H1 (cell line): Measurements from ENCODE around the gene GRIFIN. TPM values are rescaled to one million over a fixed set of nuclear protein-coding genes. Genes with fewer than 3 reads are reported as not detected.

ENCODE experiments used
- CTCF ChIA-PET: fragments of 300-600 bp; sonication (Branson Sonifier 250); formaldehyde crosslinking; loops from one replicate; lab custom pipeline; 2021; ENCODE audit not compliant: partially characterized antibody; lab: Charles Lee
- POLR2A ChIA-PET: fragments of 300-600 bp; sonication (Branson Sonifier 250); formaldehyde crosslinking; loops from one replicate; lab custom pipeline; 2021; ENCODE audit warnings: inconsistent platforms; ENCODE audit not compliant: partially characterized antibody; lab: Charles Lee
- DNase-seq, 2 experiments: peaks; one replicate each; pipeline versions ENCODE4 v3.0.0 to v3.0.0-alpha.2; 2010 to 2022; ENCODE audit warnings: low spot score in 2 of 2, low read depth in 1 of 2, mixed read lengths in 1 of 2
- FAIRE-seq: peaks from 2 replicates; lab custom pipeline; 2011; peaks lifted over from hg19 to GRCh38; lab: Jason Lieb, UNC
- H2AFZ ChIP-seq: 2 replicates; pipeline ENCODE4 v1.8.1; 2012; ENCODE audit warnings: low read length, inconsistent platforms
- H2AK5ac ChIP-seq: 2 replicates; pipeline ENCODE4 v1.6.1; 2013; ENCODE audit warnings: low read depth, low read length
- H2BK120ac ChIP-seq: replicated peaks from 2 replicates; pipeline ENCODE3; 2013; ENCODE audit warnings: low read depth, low read length, inconsistent platforms
- H2BK12ac ChIP-seq: 2 replicates; pipeline ENCODE4 v1.6.1; 2013; ENCODE audit warnings: low read depth, low read length
- H2BK15ac ChIP-seq: 2 replicates; pipeline ENCODE4 v1.6.1; 2013; ENCODE audit warnings: low read length
- H2BK20ac ChIP-seq: 2 replicates; pipeline ENCODE4 v1.6.1; 2013; ENCODE audit warnings: low read length
- H2BK5ac ChIP-seq: 2 replicates; pipeline ENCODE4 v1.6.1; 2013; ENCODE audit warnings: low read depth, low read length
- H3K14ac ChIP-seq: 2 replicates; pipeline ENCODE4 v1.6.1; 2013; ENCODE audit warnings: inconsistent platforms; ENCODE audit not compliant: insufficient read length
- H3K18ac ChIP-seq: 2 replicates; pipeline ENCODE4 v1.6.1; 2013; ENCODE audit warnings: low read length; ENCODE audit errors: extremely low read depth
- H3K23ac ChIP-seq: 2 replicates; pipeline ENCODE4 v1.6.1; 2013; ENCODE audit warnings: inconsistent platforms; ENCODE audit not compliant: insufficient read length
- H3K23me2 ChIP-seq: 2 replicates; pipeline ENCODE4 v1.6.1; 2013; ENCODE audit warnings: low read depth, low read length
- H3K27ac ChIP-seq: 2 replicates; pipeline ENCODE4 v1.6.1; 2011; ENCODE audit warnings: low read depth, low read length, inconsistent platforms
- H3K27me3 ChIP-seq, 4 experiments: replicated peaks in 1 of 4; 1 replicate in 1 of 4; 2 replicates in 3 of 4; pipeline versions ENCODE4 v1.6.1 to v1.8.1; 2011 to 2013; ENCODE audit warnings: low read length in 3 of 4, mild to moderate bottlenecking in 3 of 4, inconsistent platforms in 2 of 4, mixed read lengths in 2 of 4, moderate library complexity in 1 of 4; ENCODE audit not compliant: control insufficient read depth in 3 of 4, insufficient read depth in 3 of 4; ENCODE audit errors: extremely low read depth in 1 of 4
- H3K36me3 ChIP-seq, 4 experiments: 2 replicates each; pipeline versions ENCODE4 v1.6.1 to v1.8.1; 2011 to 2013; ENCODE audit warnings: mild to moderate bottlenecking in 4 of 4, low read length in 3 of 4, moderate library complexity in 2 of 4, control low read depth in 1 of 4, inconsistent platforms in 1 of 4; ENCODE audit not compliant: insufficient read depth in 4 of 4, control insufficient read depth in 2 of 4
- H3K4ac ChIP-seq: replicated peaks from 2 replicates; pipeline ENCODE3; 2013; ENCODE audit warnings: low read length, low read depth, mixed read lengths, inconsistent platforms; ENCODE audit not compliant: insufficient read length
- H3K4me1 ChIP-seq, 4 experiments: replicated peaks in 1 of 4; 1 replicate in 1 of 4; 2 replicates in 3 of 4; pipeline versions ENCODE4 v1.6.1 to v1.8.1; 2011 to 2013; ENCODE audit warnings: low read length in 3 of 4, inconsistent platforms in 2 of 4, mixed read lengths in 1 of 4; ENCODE audit not compliant: insufficient read depth in 4 of 4, control insufficient read depth in 3 of 4
- H3K4me2 ChIP-seq, 2 experiments: 2 replicates each; pipeline versions ENCODE4 v1.6.1 to v1.8.1; 2011 to 2013; ENCODE audit warnings: low read depth in 2 of 2, low read length in 2 of 2, control low read depth in 1 of 2, inconsistent platforms in 1 of 2, mild to moderate bottlenecking in 1 of 2; ENCODE audit not compliant: insufficient read depth in 1 of 2
- H3K4me3 ChIP-seq, 4 experiments: fragments of 200-600, 300-600 bp in 1 of 4; sonication (generic), shearing (Covaris generic), sonication (Bioruptor Twin) in 1 of 4; 2 replicates each; pipeline versions ENCODE4 v1.5.1 to v1.8.1; 2011 to 2016; ENCODE audit warnings: low read length in 4 of 4, low read depth in 3 of 4, control low read depth in 2 of 4, inconsistent platforms in 2 of 4, mild to moderate bottlenecking in 2 of 4, mixed read lengths in 1 of 4, moderate library complexity in 1 of 4; ENCODE audit not compliant: insufficient read depth in 2 of 4; ENCODE audit errors: extremely low read depth in 1 of 4
- H3K56ac ChIP-seq: replicated peaks from 2 replicates; pipeline ENCODE3; 2013; ENCODE audit warnings: low read depth, mild to moderate bottlenecking, mixed read lengths, low read length, inconsistent platforms; ENCODE audit not compliant: insufficient read length
- H3K79me1 ChIP-seq: 2 replicates; pipeline ENCODE4 v1.6.1; 2013; ENCODE audit warnings: low read depth, low read length, control low read depth
- H3K79me2 ChIP-seq, 2 experiments: 2 replicates each; pipeline versions ENCODE4 v1.6.1 to v1.8.1; 2012 to 2013; ENCODE audit warnings: low read length in 2 of 2, mild to moderate bottlenecking in 2 of 2, inconsistent platforms in 1 of 2; ENCODE audit not compliant: insufficient read depth in 2 of 2, control insufficient read depth in 1 of 2
- H3K9ac ChIP-seq, 4 experiments: replicated peaks in 1 of 4; 1 replicate in 1 of 4; 2 replicates in 3 of 4; pipeline versions ENCODE4 v1.6.1 to v1.8.1; 2011 to 2013; ENCODE audit warnings: low read depth in 3 of 4, low read length in 3 of 4, control low read depth in 2 of 4, mild to moderate bottlenecking in 2 of 4, moderate library complexity in 2 of 4, inconsistent platforms in 1 of 4; ENCODE audit errors: extremely low read depth in 1 of 4
- H3K9me3 ChIP-seq, 2 experiments: 2 replicates each; pipeline versions ENCODE4 v1.6.1 to v1.8.1; 2012 to 2013; ENCODE audit warnings: mild to moderate bottlenecking in 2 of 2, moderate library complexity in 2 of 2, control low read depth in 1 of 2, inconsistent platforms in 1 of 2, low read depth in 1 of 2, low read length in 1 of 2, mixed read lengths in 1 of 2; ENCODE audit not compliant: insufficient read depth in 2 of 2
- H4K20me1 ChIP-seq, 2 experiments: replicated peaks in 1 of 2; 2 replicates each; pipeline versions ENCODE3 to v1.8.1; 2011 to 2013; ENCODE audit warnings: inconsistent platforms in 2 of 2, low read length in 2 of 2, mild to moderate bottlenecking in 1 of 2; ENCODE audit not compliant: insufficient read depth in 2 of 2, control insufficient read depth in 1 of 2
- H4K5ac ChIP-seq: 2 replicates; pipeline ENCODE4 v1.6.1; 2013; ENCODE audit warnings: low read length, low read depth, mixed read lengths, inconsistent platforms; ENCODE audit not compliant: insufficient read length
- H4K8ac ChIP-seq: 2 replicates; pipeline ENCODE4 v1.8.0; 2013; ENCODE audit warnings: mild to moderate bottlenecking, moderate library complexity, low read length, inconsistent platforms; ENCODE audit not compliant: insufficient read depth; ENCODE audit errors: extremely low read depth
- H4K91ac ChIP-seq: replicated peaks from 2 replicates; pipeline ENCODE3; 2013; ENCODE audit warnings: low read length, mixed read lengths, inconsistent platforms; ENCODE audit not compliant: insufficient read length
- E2F6 ChIP-seq: IDR thresholded peaks from 2 replicates; pipeline ENCODE4 v1.6.1; 2012; ENCODE audit warnings: inconsistent platforms
- NRF1 ChIP-seq: IDR thresholded peaks from 2 replicates; pipeline ENCODE4 v1.6.1; 2011; ENCODE audit warnings: mild to moderate bottlenecking, low read depth, low read length, improper control_type of control experiment
- WGBS, 2 experiments: shearing (Covaris generic) in 1 of 2; methylation state at CpG; one replicate each; pipeline versions ENCODE4 v1.1.6 to v1.1.7; 2013 to 2015; ENCODE audit warnings: low lambda C conversion rate in 2 of 2, mixed read lengths in 2 of 2, inconsistent platforms in 1 of 2, low coverage in 1 of 2, missing lambda C conversion rate in 1 of 2; ENCODE audit not compliant: insufficient replicate concordance in 2 of 2, insufficient coverage in 1 of 2, insufficient read length in 1 of 2; ENCODE audit errors: extremely low coverage in 1 of 2, missing lambda C conversion rate in 1 of 2; 5-methylcytosine and 5-hydroxymethylcytosine counted together
- polyA plus RNA-seq, 7 experiments: library from polyadenylated mRNA; depleted of rRNA in 3 of 7; stranded (reverse) in 5 of 7; unstranded in 2 of 7; fragments of >200 nt in 5 of 7; fragments of 200-250 nt in 2 of 7; gene quantifications; 1 replicate in 5 of 7; 2 replicates in 1 of 7; 4 replicates in 1 of 7; pipeline versions ENCODE4 v1.2.1 to v1.2.3, GENCODE V29; 2011 to 2013; ENCODE audit warnings: missing spikeins in 2 of 7, mixed read lengths in 2 of 7
- total RNA-seq: library from RNA; stranded (reverse); fragmentation: NEBNext Ultra II Directional; extraction: Animal tissue kit (Norgen Biotek cat#: 25700); gene quantifications from 2 replicates; pipeline ENCODE4 v1.2.1, GENCODE V29; 2021

GRIFIN gene
- total and polyA plus RNA-seq, 2 of the 8 experiments (the other 6 are each of a cell fraction or from before 2014, with no cell fraction given), result not detected

GRCh38 chr7:2511769-2512168 is 35.6 kb upstream of the GRIFIN start:
- H4K91ac ChIP-seq, result peak overlapping the region; percentile 4
- H3K4me2 ChIP-seq, result no peak overlapping the region
- peaks cover 0 to 4% of the 10 kb centered on the region in 2 experiments for H4K20me1 ChIP-seq
- TF ChIP-seq NRF1 (no peak), E2F6 (peak; percentile 62; the same call in 1 of the 2 replicates)
- TF ChIP-seq, all 59 proteins: peak for 1
- H3K79me2 ChIP-seq, result no peaks in the 10 kb centered on the region
- CTCF ChIA-PET, result interaction anchor here (0.7 to 1.7 kb wide), 6 partner anchors 9 to 198 kb away, joined by 3 to 5 read pairs (median 4); no protein-coding TSS in a partner anchor
- H2BK12ac ChIP-seq, result no peak overlapping the region
- H2BK15ac ChIP-seq, result no peak overlapping the region
- no peak overlapping the region for H4K8ac ChIP-seq
- H3K9ac ChIP-seq, result no peak overlapping the region
- DNase-seq (no peak), FAIRE-seq (no peak)
- H2BK20ac ChIP-seq, result no peak overlapping the region
- no peak overlapping the region for H2BK120ac ChIP-seq
- no peak overlapping the region for H3K4ac ChIP-seq
- no peaks in the 10 kb centered on the region for H3K36me3 ChIP-seq
- H3K23ac ChIP-seq, result no peak overlapping the region
- no peak overlapping the region for H2AFZ ChIP-seq
- no peaks in the 10 kb centered on the region for H3K9me3 ChIP-seq
- H3K23me2 ChIP-seq, result peaks cover 12% of the 10 kb centered on the region; the same call in 1 of the 2 replicates
- H3K79me1 ChIP-seq, result no peaks in the 10 kb centered on the region
- H2AK5ac ChIP-seq, result no peak overlapping the region
- no peak overlapping the region for H3K56ac ChIP-seq
- peaks cover 0 to 11% (median 3%) of the 10 kb centered on the region in 4 experiments; a peak in 4 of 7 replicates for H3K4me1 ChIP-seq
- no peak overlapping the region for H3K14ac ChIP-seq
- no peak overlapping the region for H4K5ac ChIP-seq
- H3K27me3 ChIP-seq, result no peaks in the 10 kb centered on the region; a peak in 1 of 7 replicates
- H3K4me3 ChIP-seq, result no peak overlapping the region
- POLR2A ChIA-PET, result interaction anchor here (1.3 to 4.6 kb wide), 2 partner anchors 12 to 13 kb away, joined by 3 to 19 read pairs; no protein-coding TSS in a partner anchor
- no peak overlapping the region; the same call in 1 of the 2 replicates for H3K18ac ChIP-seq
- H3K27ac ChIP-seq, result no peak overlapping the region
- 93% methylated on average over 10 of the region's 18 CpGs; no CpG with 5 or more reads in 1 of the 2 experiments for WGBS, 2 experiments
- no peak overlapping the region for H2BK5ac ChIP-seq
